IMR-90 (cell line): ENCODE measurements around the gene GPATCH2L. TPM values are rescaled to one million over a fixed set of nuclear protein-coding genes. Genes with fewer than 3 reads are reported as not detected.

Experiments
- ATAC-seq: fragments of 200-7000 bp; cut with Tn5 transposase; 2 replicates; pipeline ENCODE4 v1.9.1; 2020; ENCODE audit warnings: low read depth, mild to moderate bottlenecking, moderate library complexity
- BruUV-seq: library from RNA; stranded (reverse); fragments of 400-500 nt; replicated peaks from 2 replicates; lab custom pipeline; 2021; lab: Mats Ljungman, UMichigan
- CTCF ChIA-PET: fragments of 300-600 bp; formaldehyde crosslinking; extraction: SDS; loops from one replicate; lab custom pipeline; 2021; ENCODE audit warnings: antibody characterized with exemption; lab: Yijun Ruan, JAX
- POLR2A ChIA-PET: fragments of 300-600 bp; sonication (Branson Sonifier 250); formaldehyde crosslinking; loops from one replicate; lab custom pipeline; 2022; ENCODE audit warnings: antibody characterized with exemption; ENCODE audit not compliant: unreplicated experiment; lab: Charles Lee
- DNase-seq: peaks from one replicate; pipeline ENCODE4 v3.0.0; 2013
- H2AFZ ChIP-seq: replicated peaks from 2 replicates; pipeline ENCODE3; 2013; ENCODE audit warnings: low read length, mild to moderate bottlenecking; ENCODE audit not compliant: poor library complexity
- H2AK5ac ChIP-seq: 2 replicates; pipeline ENCODE4 v1.6.1; 2013; ENCODE audit warnings: low read depth, low read length, inconsistent platforms
- H2AK9ac ChIP-seq: replicated peaks from 2 replicates; pipeline ENCODE3; 2013; ENCODE audit warnings: mild to moderate bottlenecking, low read depth, low read length, moderate library complexity; ENCODE audit not compliant: poor library complexity
- H2BK120ac ChIP-seq: 2 replicates; pipeline ENCODE4 v1.6.1; 2013; ENCODE audit warnings: low read depth, low read length, inconsistent platforms
- H2BK15ac ChIP-seq: 3 replicates; pipeline ENCODE4 v1.6.1; 2013; ENCODE audit warnings: low read depth, low read length, inconsistent platforms
- H2BK20ac ChIP-seq: 2 replicates; pipeline ENCODE4 v1.6.1; 2013; ENCODE audit warnings: low read depth, mild to moderate bottlenecking, inconsistent platforms, low read length, moderate library complexity
- H2BK5ac ChIP-seq: 2 replicates; pipeline ENCODE4 v1.6.1; 2013; ENCODE audit warnings: mild to moderate bottlenecking, low read depth, low read length, inconsistent platforms; ENCODE audit not compliant: poor library complexity, severe bottlenecking
- H3K14ac ChIP-seq: replicated peaks from 2 replicates; pipeline ENCODE4 v1.6.1; 2013; ENCODE audit warnings: low read depth, low read length, inconsistent platforms
- H3K18ac ChIP-seq: 2 replicates; pipeline ENCODE4 v1.6.1; 2013; ENCODE audit warnings: low read depth, low read length, control low read depth
- H3K23ac ChIP-seq: 2 replicates; pipeline ENCODE4 v1.6.1; 2013; ENCODE audit warnings: low read depth, low read length, inconsistent platforms
- H3K27ac ChIP-seq: 2 replicates; pipeline ENCODE4 v1.5.1; 2013; ENCODE audit warnings: mild to moderate bottlenecking, control low read depth, low read length; ENCODE audit not compliant: insufficient read depth
- H3K27me3 ChIP-seq: 2 replicates; pipeline ENCODE4 v1.6.1; 2013; ENCODE audit warnings: low read length; ENCODE audit not compliant: control insufficient read depth, insufficient read depth
- H3K36me3 ChIP-seq: 2 replicates; pipeline ENCODE4 v1.6.1; 2013; ENCODE audit warnings: low read length, mixed read lengths; ENCODE audit not compliant: control insufficient read depth, insufficient read depth
- H3K4ac ChIP-seq: 2 replicates; pipeline ENCODE4 v1.6.1; 2013; ENCODE audit warnings: low read depth, low read length, inconsistent platforms
- H3K4me1 ChIP-seq: 2 replicates; pipeline ENCODE4 v1.6.1; 2013; ENCODE audit warnings: low read length, mixed read lengths; ENCODE audit not compliant: control insufficient read depth, insufficient read depth
- H3K4me2 ChIP-seq: 2 replicates; pipeline ENCODE4 v1.6.1; 2013; ENCODE audit warnings: low read depth, mild to moderate bottlenecking, control low read depth, low read length, moderate library complexity
- H3K4me3 ChIP-seq: 2 replicates; pipeline ENCODE4 v1.5.1; 2013; ENCODE audit warnings: low read depth, mild to moderate bottlenecking, control low read depth, low read length, moderate library complexity; ENCODE audit not compliant: insufficient read depth
- H3K56ac ChIP-seq: 2 replicates; pipeline ENCODE4 v1.6.1; 2013; ENCODE audit warnings: low read length, inconsistent platforms; ENCODE audit not compliant: insufficient read depth; ENCODE audit errors: extremely low read depth
- H3K79me1 ChIP-seq, 2 experiments: 2 replicates each; pipeline ENCODE4 v1.6.1; 2013; ENCODE audit warnings: low read length in 2 of 2, inconsistent platforms in 1 of 2, low read depth in 1 of 2
- H3K9ac ChIP-seq: 2 replicates; pipeline ENCODE4 v1.6.1; 2013; ENCODE audit warnings: low read depth, low read length, control low read depth
- H3K9me1 ChIP-seq: 2 replicates; pipeline ENCODE4 v1.6.1; 2013; ENCODE audit warnings: low read length, inconsistent platforms; ENCODE audit not compliant: insufficient read depth
- H3K9me3 ChIP-seq: 2 replicates; pipeline ENCODE4 v1.6.1; 2013; ENCODE audit warnings: low read length; ENCODE audit not compliant: control insufficient read depth, insufficient read depth
- H4K20me1 ChIP-seq: 2 replicates; pipeline ENCODE4 v1.6.1; 2013; ENCODE audit warnings: low read length, inconsistent platforms; ENCODE audit not compliant: insufficient read depth
- H4K5ac ChIP-seq: 2 replicates; pipeline ENCODE4 v1.6.1; 2013; ENCODE audit warnings: mild to moderate bottlenecking, low read depth, low read length, control low read depth
- H4K8ac ChIP-seq, 2 experiments: 2 replicates each; pipeline ENCODE4 v1.6.1; 2013; ENCODE audit warnings: low read depth in 2 of 2, low read length in 2 of 2, control low read depth in 1 of 2, inconsistent platforms in 1 of 2
- H4K91ac ChIP-seq: 2 replicates; pipeline ENCODE4 v1.6.1; 2013; ENCODE audit warnings: low read depth, low read length, inconsistent platforms; ENCODE audit not compliant: insufficient read depth
- BHLHE40 ChIP-seq: fragments of 150-350 bp; IDR thresholded peaks from 2 replicates; pipeline ENCODE4 v1.6.1; 2016; ENCODE audit warnings: mild to moderate bottlenecking, low read depth, low read length
- CEBPB ChIP-seq: IDR thresholded peaks from 2 replicates; pipeline ENCODE4 v1.6.1; 2012; ENCODE audit warnings: low read depth, low read length, improper control_type of control experiment
- CHD1 ChIP-seq: IDR thresholded peaks from 2 replicates; pipeline ENCODE4 v1.6.1; 2012; ENCODE audit warnings: low read depth, low read length, improper control_type of control experiment
- FOS ChIP-seq: fragments of 150-350 bp; IDR thresholded peaks from 2 replicates; pipeline ENCODE4 v1.6.1; 2016; ENCODE audit warnings: low read depth, low read length
- MAFK ChIP-seq: IDR thresholded peaks from 2 replicates; pipeline ENCODE4 v1.6.1; 2012; ENCODE audit warnings: low read depth, low read length, improper control_type of control experiment
- MAZ ChIP-seq: IDR thresholded peaks from 2 replicates; pipeline ENCODE4 v1.6.1; 2012; ENCODE audit warnings: low read depth, mild to moderate bottlenecking, low read length, improper control_type of control experiment, moderate library complexity, borderline replicate concordance
- MXI1 ChIP-seq: IDR thresholded peaks from 2 replicates; pipeline ENCODE4 v1.6.1; 2012; ENCODE audit warnings: low read depth, mild to moderate bottlenecking, low read length, moderate library complexity, borderline replicate concordance
- NFE2L2 ChIP-seq: fragments of 150-350 bp; IDR thresholded peaks from 2 replicates; pipeline ENCODE4 v1.6.1; 2016; ENCODE audit warnings: low read depth, mild to moderate bottlenecking, low read length
- POLR2A ChIP-seq: IDR thresholded peaks from 2 replicates; pipeline ENCODE4 v1.6.1; 2012; ENCODE audit warnings: mild to moderate bottlenecking, low read depth, low read length
- RAD21 ChIP-seq: IDR thresholded peaks from 2 replicates; pipeline ENCODE4 v1.6.1; 2012; ENCODE audit warnings: low read length, improper control_type of control experiment
- SMC3 ChIP-seq: fragments of 150-350 bp; IDR thresholded peaks from 2 replicates; pipeline ENCODE4 v1.6.1; 2016; ENCODE audit warnings: low read depth, mild to moderate bottlenecking, antibody characterized with exemption, low read length, moderate library complexity
- USF2 ChIP-seq: fragments of 150-350 bp; IDR thresholded peaks from 2 replicates; pipeline ENCODE4 v1.6.1; 2017; ENCODE audit warnings: mild to moderate bottlenecking, antibody characterized with exemption, low read length, low read depth
- WGBS, 2 experiments: methylation state at CpG; one replicate each; pipeline versions ENCODE4 v1.1.5 to v1.1.7; 2013; ENCODE audit warnings: missing lambda C conversion rate in 2 of 2; ENCODE audit not compliant: insufficient read length in 1 of 2; ENCODE audit errors: extremely low coverage in 2 of 2; 5-methylcytosine and 5-hydroxymethylcytosine counted together
- dilution Hi-C: fragments of 300-500 bp; cut with HindIII; formaldehyde crosslinking; loops from one replicate; pipeline ENCODE4 v1.14.3; 2018; ENCODE audit warnings: low sequenced_read_pairs; ENCODE audit not compliant: unreplicated experiment
- in situ Hi-C: fragments of 300-500 bp; cut with MboI; formaldehyde crosslinking; loops from 3 replicates; pipeline ENCODE4 v1.14.3; 2019; ENCODE audit warnings: low sequenced_read_pairs, inconsistent platforms, mixed read lengths
- intact Hi-C: fragments of 100-400 bp; cut with micrococcal nuclease; formaldehyde crosslinking; loops from 2 replicates; pipeline ENCODE4 v1.10.0; 2022
- polyA plus RNA-seq, 3 experiments: library from polyadenylated mRNA; depleted of rRNA; stranded (reverse); fragments of >200 nt; gene quantifications; 2 replicates each; pipeline ENCODE4 v1.2.3, GENCODE V29; 2012; ENCODE audit warnings: low replicate concordance in 1 of 3
- total RNA-seq: library from RNA; depleted of rRNA; stranded (reverse); fragments of >200 nt; gene quantifications from 2 replicates; pipeline ENCODE4 v1.2.3, GENCODE V29; 2012
- TF ChIP-seq, protein P1 (sequence below): fragments of 150-350 bp; IDR thresholded peaks from 2 replicates; pipeline ENCODE4 v1.6.1; 2016; ENCODE audit warnings: low read depth, mild to moderate bottlenecking, low read length, moderate library complexity, borderline replicate concordance
- TF ChIP-seq, protein P2 (sequence below): conservative IDR thresholded peaks from 2 replicates; pipeline ENCODE4 v1.5.1; 2012; ENCODE audit warnings: mild to moderate bottlenecking, low read depth, low read length, improper control_type of control experiment

GPATCH2L gene
- total and polyA plus RNA-seq, 2 of the 4 experiments (the other 2 are of a cell fraction), result 15.6 to 51.4 TPM

- intact Hi-C loops, result no loop called here
- Histone ChIP-seq H3K9me3 (no peaks in the 10 kb centered on the region), H3K4ac (no peak overlapping the region), H4K5ac (no peak overlapping the region), H3K14ac (no peak overlapping the region), H2AFZ (no peak overlapping the region), H2BK120ac (no peak overlapping the region), H3K9me1 (no peaks in the 10 kb centered on the region), H3K4me3 (no peak overlapping the region), H3K4me1 (no peaks in the 10 kb centered on the region), H3K36me3 (no peaks in the 10 kb centered on the region), H3K79me1 (no peaks in the 10 kb centered on the region), H4K8ac (no peak overlapping the region), H3K4me2 (no peak overlapping the region), H4K91ac (no peak overlapping the region), H3K23ac (no peak overlapping the region), H2AK9ac (no peak overlapping the region), H3K56ac (no peak overlapping the region), H2BK20ac (no peak overlapping the region), H3K27me3 (no peaks in the 10 kb centered on the region), H2BK5ac (no peak overlapping the region), H3K27ac (no peak overlapping the region), H3K9ac (no peak overlapping the region), H4K20me1 (no peaks in the 10 kb centered on the region), H2AK5ac (no peak overlapping the region), H3K18ac (no peak overlapping the region), H2BK15ac (no peak overlapping the region)
- in situ Hi-C loops, result no loop called here
- BruUV-seq, result no TSS peak
- ChIA-PET CTCF (no interaction called here), POLR2A (no interaction called here)
- ATAC-seq (no peak), DNase-seq (peak; percentile 16)
- TF ChIP-seq, protein P1, sequence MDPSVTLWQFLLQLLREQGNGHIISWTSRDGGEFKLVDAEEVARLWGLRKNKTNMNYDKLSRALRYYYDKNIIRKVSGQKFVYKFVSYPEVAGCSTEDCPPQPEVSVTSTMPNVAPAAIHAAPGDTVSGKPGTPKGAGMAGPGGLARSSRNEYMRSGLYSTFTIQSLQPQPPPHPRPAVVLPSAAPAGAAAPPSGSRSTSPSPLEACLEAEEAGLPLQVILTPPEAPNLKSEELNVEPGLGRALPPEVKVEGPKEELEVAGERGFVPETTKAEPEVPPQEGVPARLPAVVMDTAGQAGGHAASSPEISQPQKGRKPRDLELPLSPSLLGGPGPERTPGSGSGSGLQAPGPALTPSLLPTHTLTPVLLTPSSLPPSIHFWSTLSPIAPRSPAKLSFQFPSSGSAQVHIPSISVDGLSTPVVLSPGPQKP, result no peak
- TF ChIP-seq CHD1 (no peak), CEBPB (no peak), FOS (no peak), SMC3 (no peak), RAD21 (no peak), MAZ (no peak), MAFK (no peak), BHLHE40 (no peak), MXI1 (no peak), NFE2L2 (no peak), USF2 (no peak), POLR2A (no peak)
- TF ChIP-seq, protein P2, sequence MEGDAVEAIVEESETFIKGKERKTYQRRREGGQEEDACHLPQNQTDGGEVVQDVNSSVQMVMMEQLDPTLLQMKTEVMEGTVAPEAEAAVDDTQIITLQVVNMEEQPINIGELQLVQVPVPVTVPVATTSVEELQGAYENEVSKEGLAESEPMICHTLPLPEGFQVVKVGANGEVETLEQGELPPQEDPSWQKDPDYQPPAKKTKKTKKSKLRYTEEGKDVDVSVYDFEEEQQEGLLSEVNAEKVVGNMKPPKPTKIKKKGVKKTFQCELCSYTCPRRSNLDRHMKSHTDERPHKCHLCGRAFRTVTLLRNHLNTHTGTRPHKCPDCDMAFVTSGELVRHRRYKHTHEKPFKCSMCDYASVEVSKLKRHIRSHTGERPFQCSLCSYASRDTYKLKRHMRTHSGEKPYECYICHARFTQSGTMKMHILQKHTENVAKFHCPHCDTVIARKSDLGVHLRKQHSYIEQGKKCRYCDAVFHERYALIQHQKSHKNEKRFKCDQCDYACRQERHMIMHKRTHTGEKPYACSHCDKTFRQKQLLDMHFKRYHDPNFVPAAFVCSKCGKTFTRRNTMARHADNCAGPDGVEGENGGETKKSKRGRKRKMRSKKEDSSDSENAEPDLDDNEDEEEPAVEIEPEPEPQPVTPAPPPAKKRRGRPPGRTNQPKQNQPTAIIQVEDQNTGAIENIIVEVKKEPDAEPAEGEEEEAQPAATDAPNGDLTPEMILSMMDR, result no peak
- no CpG with 5 or more reads among the region's 1 CpG for WGBS, 2 experiments
- dilution Hi-C loops, result no loop called here
Observed at GRCh38 chr14:76245097-76245496, 93.4 kb downstream of the GPATCH2L start.
